ENCODE data around the gene PIGR. TPM values are rescaled to one million over a fixed set of nuclear protein-coding genes. Genes with fewer than 3 reads are reported as not detected.
"Not testable (repeated sequence)": the region's sequence is repeated elsewhere in the genome, so short reads cannot be mapped to it uniquely, and the experiment has no call there.

The PIGR gene
- polyA plus RNA-seq, 2 of the 4 experiments (the other 2 are of a cell fraction) = 0.01 TPM; not detected in 1

DNA sequence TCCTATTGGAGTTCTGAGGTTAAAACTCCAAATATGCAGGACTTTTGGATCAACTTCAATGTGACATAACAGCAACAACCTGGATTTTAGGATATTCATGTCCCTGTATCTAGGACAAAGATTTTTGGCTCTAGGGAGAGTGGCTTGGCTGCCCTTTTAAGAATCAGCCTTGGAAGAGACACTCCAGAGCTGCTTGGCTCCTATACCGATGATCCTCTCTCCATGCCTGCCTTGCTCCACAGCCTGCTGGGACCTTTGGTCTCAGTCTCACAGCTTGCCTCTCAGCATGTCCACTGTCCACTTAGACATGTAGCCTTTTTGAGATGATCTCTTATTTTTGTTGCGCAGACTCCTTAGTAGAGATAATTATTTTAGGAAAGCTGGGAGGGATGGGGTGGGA lies 20.0 kb downstream of the PIGR start:
- ATAC-seq (no peak), DNase-seq (ENCODE audit: low read depth in 1 of 2, low spot score in 1 of 2) (no peak), FAIRE-seq (no peak)
- 0 out of 6 replicates have a peak overlapping the region, but pooled peaks of 1 of the 2 experiments have one; percentile 26 for H3K27ac ChIP-seq
- H3K9me3 ChIP-seq = no peaks in the 10 kb centered on the region
- ChIA-PET POLR2A (no interaction called here), CTCF (interaction anchor here (0.9 to 2.4 kb wide), 5 partner anchors 9 to 192 kb away, joined by 3 to 15 read pairs (median 5); no protein-coding TSS in a partner anchor)
- WGBS (ENCODE audit: missing lambda C conversion rate) = 95% methylated on average over 2 of the region's 2 CpGs
- H3K4me2 ChIP-seq = no peak overlapping the region
- no peak overlapping the region for H3K4me3 ChIP-seq
- no peak for TF ChIP-seq CBX8 (IDR thresholded peaks at IDR 0.05)
- TF ChIP-seq, protein P1, sequence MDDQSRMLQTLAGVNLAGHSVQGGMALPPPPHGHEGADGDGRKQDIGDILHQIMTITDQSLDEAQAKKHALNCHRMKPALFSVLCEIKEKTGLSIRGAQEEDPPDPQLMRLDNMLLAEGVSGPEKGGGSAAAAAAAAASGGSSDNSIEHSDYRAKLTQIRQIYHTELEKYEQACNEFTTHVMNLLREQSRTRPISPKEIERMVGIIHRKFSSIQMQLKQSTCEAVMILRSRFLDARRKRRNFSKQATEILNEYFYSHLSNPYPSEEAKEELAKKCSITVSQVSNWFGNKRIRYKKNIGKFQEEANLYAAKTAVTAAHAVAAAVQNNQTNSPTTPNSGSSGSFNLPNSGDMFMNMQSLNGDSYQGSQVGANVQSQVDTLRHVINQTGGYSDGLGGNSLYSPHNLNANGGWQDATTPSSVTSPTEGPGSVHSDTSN (IDR thresholded peaks at IDR 0.05) = no peak
- no peak for TF ChIP-seq ZNF302 (CRISPR knock-in tag; IDR thresholded peaks at IDR 0.05)
- no peak for TF ChIP-seq CEBPB (IDR thresholded peaks at IDR 0.05)
- TF ChIP-seq, protein P2, sequence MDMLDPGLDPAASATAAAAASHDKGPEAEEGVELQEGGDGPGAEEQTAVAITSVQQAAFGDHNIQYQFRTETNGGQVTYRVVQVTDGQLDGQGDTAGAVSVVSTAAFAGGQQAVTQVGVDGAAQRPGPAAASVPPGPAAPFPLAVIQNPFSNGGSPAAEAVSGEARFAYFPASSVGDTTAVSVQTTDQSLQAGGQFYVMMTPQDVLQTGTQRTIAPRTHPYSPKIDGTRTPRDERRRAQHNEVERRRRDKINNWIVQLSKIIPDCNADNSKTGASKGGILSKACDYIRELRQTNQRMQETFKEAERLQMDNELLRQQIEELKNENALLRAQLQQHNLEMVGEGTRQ (IDR thresholded peaks at IDR 0.05) = no peak
- peaks cover 10% of the 10 kb centered on the region for H3K4me1 ChIP-seq

DNA sequence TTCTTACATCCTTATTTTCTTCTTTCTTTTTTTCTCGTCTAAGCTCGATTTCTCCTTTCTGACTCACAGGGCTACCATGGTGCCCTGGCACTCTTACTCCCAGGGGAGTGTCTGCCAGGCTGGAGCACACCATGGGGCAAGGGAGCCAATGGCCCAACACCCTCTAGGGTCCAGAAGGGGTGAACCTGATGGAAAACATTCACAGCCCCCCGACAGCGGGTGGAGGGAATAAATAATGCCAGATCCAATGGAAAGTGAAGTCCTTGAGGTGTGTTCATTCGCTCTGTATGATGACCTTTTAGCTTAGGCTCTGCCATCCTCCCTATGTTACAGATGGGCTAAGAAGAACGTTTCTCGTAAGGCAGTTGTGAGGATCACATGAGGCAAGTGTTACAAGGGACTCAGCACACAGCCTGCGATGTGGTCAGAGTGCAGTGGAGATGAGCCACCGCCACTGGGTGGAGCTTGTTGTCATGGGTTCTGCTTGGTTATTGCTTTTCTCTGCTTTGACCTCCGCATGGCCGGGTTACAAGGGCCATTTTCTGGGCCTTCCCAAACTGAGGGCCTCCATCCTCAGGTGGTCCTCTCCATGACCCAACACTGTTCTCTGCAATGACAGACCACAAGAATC lies 21.0 kb downstream of the PIGR start:
- POLR2A ChIA-PET = no interaction called here
- CTCF ChIA-PET = interaction anchor here (0.6 to 1.7 kb wide), 9 partner anchors 9 to 190 kb away, joined by 3 to 6 read pairs (median 3); no protein-coding TSS in a partner anchor
- no peak for TF ChIP-seq NR3C1 (IDR thresholded peaks at IDR 0.05)
- Histone ChIP-seq H3K9me3 (no peaks in the 10 kb centered on the region), H3K27ac (no peak overlapping the region), H3K4me1 (peaks cover 10% of the 10 kb centered on the region), H3K4me2 (no peak overlapping the region), H3K4me3 (no peak overlapping the region)
- WGBS (ENCODE audit: missing lambda C conversion rate) = 88% methylated on average over 11 of the region's 11 CpGs
- ATAC-seq (peak; percentile 48 to 65; a peak in 5 of 6 replicates), DNase-seq (ENCODE audit: low read depth in 1 of 2, low spot score in 1 of 2) (peak in 1 of 2 experiments; percentile 48), FAIRE-seq (no peak)

DNA sequence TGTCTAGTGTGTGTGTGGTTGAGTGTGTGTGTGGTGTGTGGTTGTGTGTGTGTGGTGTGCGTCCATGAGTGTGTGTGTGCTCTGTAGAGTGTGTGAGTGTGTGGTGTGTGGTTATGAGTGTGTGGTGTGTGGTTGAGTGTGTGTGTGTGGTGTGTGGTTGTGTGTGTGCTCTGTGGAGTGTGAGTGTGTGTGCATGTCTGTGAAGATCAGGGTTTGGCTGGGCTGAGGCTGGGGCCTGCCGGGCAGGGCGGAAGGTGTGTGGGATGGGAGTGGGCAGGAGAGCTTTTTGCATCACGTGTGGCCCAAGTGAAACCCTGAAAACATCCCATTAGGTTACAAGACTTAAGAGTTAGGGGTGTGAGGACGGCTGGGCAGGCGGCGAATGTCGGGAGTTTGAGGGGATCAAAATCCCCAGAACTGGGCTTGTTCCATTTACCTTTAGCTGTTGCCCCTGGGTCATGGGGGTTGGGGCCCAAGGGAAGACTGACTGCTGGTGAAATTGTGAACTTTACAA lies 21.6 kb downstream of the PIGR start:
- Histone ChIP-seq H3K4me2 (no peak overlapping the region), H3K9me3 (no peaks in the 10 kb centered on the region), H3K4me1 (peaks cover 10% of the 10 kb centered on the region), H3K27ac (no peak overlapping the region), H3K4me3 (no peak overlapping the region)
- WGBS (ENCODE audit: missing lambda C conversion rate) = 86% methylated on average over 8 of the region's 8 CpGs
- DNase-seq (ENCODE audit: low read depth in 1 of 2, low spot score in 1 of 2) (no peak), FAIRE-seq (no peak), ATAC-seq (peak; percentile 13 to 19; a peak in 3 of 6 replicates)
- CTCF ChIA-PET = interaction anchor here (0.6 to 1.7 kb wide), 7 partner anchors 12 to 190 kb away, joined by 3 to 6 read pairs (median 3); no protein-coding TSS in a partner anchor
- no peak for TF ChIP-seq MYC (IDR thresholded peaks at IDR 0.05; ENCODE audit: borderline replicate concordance, low read length)
- TF ChIP-seq CBX8 (IDR thresholded peaks at IDR 0.05) = no peak
- TF ChIP-seq, protein P3, sequence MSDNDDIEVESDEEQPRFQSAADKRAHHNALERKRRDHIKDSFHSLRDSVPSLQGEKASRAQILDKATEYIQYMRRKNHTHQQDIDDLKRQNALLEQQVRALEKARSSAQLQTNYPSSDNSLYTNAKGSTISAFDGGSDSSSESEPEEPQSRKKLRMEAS (IDR thresholded peaks at IDR 0.05) = no peak
- TF ChIP-seq ESRRA (IDR thresholded peaks at IDR 0.05; ENCODE audit: borderline replicate concordance, low read length) = no peak
- no peak for TF ChIP-seq NR3C1 (IDR thresholded peaks at IDR 0.05)
- TF ChIP-seq, protein P4, sequence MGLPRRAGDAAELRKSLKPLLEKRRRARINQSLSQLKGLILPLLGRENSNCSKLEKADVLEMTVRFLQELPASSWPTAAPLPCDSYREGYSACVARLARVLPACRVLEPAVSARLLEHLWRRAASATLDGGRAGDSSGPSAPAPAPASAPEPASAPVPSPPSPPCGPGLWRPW (IDR thresholded peaks at IDR 0.05) = no peak
- TF ChIP-seq JUN (IDR thresholded peaks at IDR 0.05) = no peak
- no peak for TF ChIP-seq RNF2 (IDR thresholded peaks at IDR 0.05; ENCODE audit: borderline replicate concordance, low read depth)
- TF ChIP-seq TP53 (CRISPR knock-in tag; IDR thresholded peaks at IDR 0.05) = no peak
- TF ChIP-seq RFX5 (IDR thresholded peaks at IDR 0.05) = no peak
- TF ChIP-seq, protein P1 (IDR thresholded peaks at IDR 0.05) = no peak
- TF ChIP-seq HOXA7 (CRISPR knock-in tag; IDR thresholded peaks at IDR 0.05) = no peak
- POLR2A ChIA-PET = no interaction called here

DNA sequence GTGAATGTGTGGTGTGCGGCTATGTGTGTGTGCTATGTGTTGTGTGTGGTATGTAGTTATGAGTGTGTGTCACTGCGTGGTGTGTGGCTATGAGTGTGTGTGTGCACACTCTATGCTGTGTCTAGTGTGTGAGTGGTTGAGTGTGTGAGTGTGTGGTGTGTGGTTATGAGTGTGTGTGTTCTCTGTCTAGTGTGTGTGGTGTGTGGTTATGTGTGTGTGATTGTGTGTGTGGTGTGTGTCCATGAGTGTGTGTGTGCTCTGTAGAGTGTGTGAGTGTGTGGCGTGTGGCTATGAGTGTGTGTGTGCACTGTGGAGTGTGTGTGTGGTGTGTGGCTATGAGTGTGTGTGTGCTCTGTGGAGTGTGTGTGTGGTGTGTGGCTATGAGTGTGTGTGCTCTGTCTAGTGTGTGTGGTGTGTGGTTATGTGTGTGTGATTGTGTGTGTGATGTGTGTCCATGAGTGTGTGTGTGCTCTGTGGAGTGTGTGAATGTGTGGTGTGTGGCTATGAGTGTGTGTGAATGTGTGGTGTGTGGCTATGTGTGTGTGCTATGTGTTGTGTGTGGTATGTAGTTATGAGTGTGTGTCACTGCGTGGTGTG lies 22.2 kb downstream of the PIGR start:
- H3K9me3 ChIP-seq; DNase-seq (ENCODE audit: low read depth in 1 of 2, low spot score in 1 of 2); POLR2A ChIA-PET; H3K4me1 ChIP-seq; H3K4me3 ChIP-seq; H3K4me2 ChIP-seq: not testable (repeated sequence)
- peak in 1 of 2 experiments; percentile 28; a peak in 1 of 6 replicates for ATAC-seq
- CTCF ChIA-PET = interaction anchor here (0.6 to 1.4 kb wide), 3 partner anchors 12 to 14 kb away, joined by 3 to 6 read pairs (median 3); no protein-coding TSS in a partner anchor
- WGBS (ENCODE audit: missing lambda C conversion rate) = 80% methylated on average over 4 of the region's 4 CpGs
- FAIRE-seq = peak; percentile 28
- peak overlapping the region in 1 of 2 experiments; percentile 39; a peak in 1 of 6 replicates for H3K27ac ChIP-seq
